Activated CD4-positive, alpha-beta T cell treated with anti-CD3 and anti-CD28 coated beads for 36 hours (primary cell): Measurements from ENCODE around the gene CIB2. TPM values are rescaled to one million over a fixed set of nuclear protein-coding genes. Genes with fewer than 3 reads are reported as not detected.

Experiments
- ATAC-seq: fragments of 200-7000 bp; cut with Tn5 transposase; one replicate; pipeline ENCODE4 v1.10.0; 2021; ENCODE audit warnings: mild to moderate bottlenecking, moderate library complexity
- CTCF ChIA-PET: fragments of 350-600 bp; sonication (Branson Sonifier 250); formaldehyde crosslinking; loops from one replicate; lab custom pipeline; 2021; ENCODE audit warnings: antibody characterized with exemption; lab: Charles Lee
- POLR2A ChIA-PET: fragments of 350-600 bp; sonication (Branson Sonifier 250); formaldehyde crosslinking; loops from one replicate; lab custom pipeline; 2021; ENCODE audit warnings: antibody characterized with exemption, inconsistent platforms; lab: Charles Lee
- DNase-seq: peaks from one replicate; pipeline ENCODE4 v3.0.0-alpha.2; 2020
- H3K27ac Mint-ChIP-seq: one replicate; pipeline ENCODE4 v1.8.0; 2021; ENCODE audit warnings: mixed read lengths
- H3K27me3 Mint-ChIP-seq: one replicate; pipeline ENCODE4 v1.8.0; 2021; ENCODE audit warnings: mixed read lengths
- H3K36me3 Mint-ChIP-seq: one replicate; pipeline ENCODE4 v1.8.0; 2021; ENCODE audit warnings: low read depth, mixed read lengths
- H3K4me1 Mint-ChIP-seq: one replicate; pipeline ENCODE4 v1.8.0; 2021; ENCODE audit warnings: mixed read lengths
- H3K4me3 Mint-ChIP-seq: one replicate; pipeline ENCODE4 v1.8.0; 2021; ENCODE audit warnings: mild to moderate bottlenecking, moderate library complexity, mixed read lengths
- H3K9me3 Mint-ChIP-seq: one replicate; pipeline ENCODE4 v1.8.0; 2021; ENCODE audit warnings: low read depth, mixed read lengths
- intact Hi-C, 2 experiments: fragments of 100-400 bp; cut with DNase I in 1 of 2; cut with micrococcal nuclease in 1 of 2; formaldehyde crosslinking; loops; one replicate each; pipeline versions ENCODE4 v1.14.2 to v1.15.1; 2022 to 2024; cut with DNase I, micrococcal nuclease
- total RNA-seq, 2 experiments: library from RNA; stranded (reverse); gene quantifications; one replicate each; pipeline ENCODE4 v1.2.3, GENCODE V29; 2021

The CIB2 gene
- total RNA-seq, 2 experiments from 2014 or later = 0.91 to 1.2 TPM

DNA sequence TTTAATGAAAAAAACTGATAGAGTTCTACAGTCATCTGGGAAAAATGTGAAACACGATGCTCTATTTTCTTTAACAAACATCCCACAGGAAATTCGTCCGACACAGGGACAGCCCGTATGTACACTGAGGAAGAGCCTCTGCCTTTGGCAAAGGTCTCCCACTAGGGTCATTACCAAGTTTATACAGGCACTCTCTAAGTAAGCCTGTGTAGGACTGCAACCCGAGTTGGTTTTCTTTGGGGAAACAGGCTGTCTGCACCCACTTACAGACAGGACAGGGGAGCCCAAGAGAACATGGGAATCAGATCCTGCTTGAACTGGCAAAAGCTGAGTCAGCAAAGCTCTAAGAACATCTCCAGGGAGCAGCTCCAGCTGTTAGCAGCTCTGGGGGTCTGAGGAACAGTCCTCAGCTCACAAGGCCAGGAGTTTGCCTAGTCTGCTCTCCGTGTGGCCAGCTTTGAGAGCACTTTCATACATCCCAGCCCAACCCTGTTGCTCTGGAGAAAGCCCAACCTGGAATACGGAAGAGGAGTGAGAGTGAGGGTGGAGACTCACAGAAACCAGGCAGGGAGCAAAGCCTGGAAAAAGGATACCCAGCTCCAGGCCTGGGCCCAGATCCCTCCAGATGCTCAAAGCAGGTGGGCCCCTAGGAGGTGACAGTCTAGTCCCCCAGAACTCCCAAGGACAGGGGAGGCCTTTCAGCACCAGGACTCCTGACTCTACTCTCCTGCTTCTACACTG is 55.6 kb downstream of the CIB2 start:
- no peaks in the 10 kb centered on the region for H3K9me3 Mint-ChIP-seq
- peak overlapping the region; percentile 95 for H3K4me3 Mint-ChIP-seq
- H3K27ac Mint-ChIP-seq = peak overlapping the region; percentile 70
- H3K4me1 Mint-ChIP-seq = peaks cover 56% of the 10 kb centered on the region
- CTCF ChIA-PET = interaction anchor here (0.6 to 1.3 kb wide), 2 partner anchors 26 to 54 kb away, joined by 4 to 7 read pairs; no protein-coding TSS in a partner anchor
- POLR2A ChIA-PET = interaction anchor here (0.7 to 1.2 kb wide), 4 partner anchors 14 to 28 kb away, joined by 3 to 6 read pairs (median 4); no protein-coding TSS in a partner anchor
- H3K36me3 Mint-ChIP-seq = peaks cover 12% of the 10 kb centered on the region
- no peak for ATAC-seq
- no peak for DNase-seq
- no peaks in the 10 kb centered on the region for H3K27me3 Mint-ChIP-seq
- intact Hi-C loops = loop anchor here in 1 of 2 experiments (2.0 to 10.0 kb wide), 4 partner anchors 25 to 651 kb away; partner anchors contain the start of genes HMG20A, IREB2, PEAK1 and PSMA4

- DNase-seq (no peak), ATAC-seq (no peak)
- POLR2A ChIA-PET = interaction anchor here (1.2 kb wide), 1 partner anchor 39 kb away, joined by 6 read pairs; no protein-coding TSS in a partner anchor
- Mint-ChIP-seq H3K9me3 (no peaks in the 10 kb centered on the region), H3K27me3 (no peaks in the 10 kb centered on the region), H3K27ac (peak overlapping the region; percentile 87), H3K36me3 (peaks cover 14% of the 10 kb centered on the region), H3K4me3 (peak overlapping the region; percentile 16), H3K4me1 (peaks cover 53% of the 10 kb centered on the region)
- CTCF ChIA-PET = interaction anchor here (0.8 to 2.3 kb wide), 9 partner anchors 10 to 56 kb away, joined by 3 to 10 read pairs (median 5); no protein-coding TSS in a partner anchor
- intact Hi-C loops = loop anchor here (1.0 to 10.0 kb wide), 2 partner anchors 39 to 648 kb away; partner anchors contain the start of genes HMG20A (in 1 of the 2) and PEAK1 (in 1 of the 2)
These were observed 58.0 kb downstream of the CIB2 start for GRCh38 chr15:78073046-78073787.

- DNase-seq (peak; percentile 49), ATAC-seq (peak; percentile 22)
- no peaks in the 10 kb centered on the region for H3K27me3 Mint-ChIP-seq
- POLR2A ChIA-PET = interaction anchor here (1.2 kb wide), 1 partner anchor 38 kb away, joined by 6 read pairs; no protein-coding TSS in a partner anchor
- intact Hi-C loops = loop anchor here in 1 of 2 experiments (1.0 to 10.0 kb wide), 2 partner anchors 10 to 647 kb away; partner anchors contain the start of genes HMG20A and PEAK1
- H3K27ac Mint-ChIP-seq = peak overlapping the region; percentile 87
- H3K9me3 Mint-ChIP-seq = no peaks in the 10 kb centered on the region
- peaks cover 50% of the 10 kb centered on the region for H3K4me1 Mint-ChIP-seq
- CTCF ChIA-PET = interaction anchor here (0.7 to 2.3 kb wide), 10 partner anchors 9 to 55 kb away, joined by 3 to 10 read pairs (median 4); no protein-coding TSS in a partner anchor
- H3K36me3 Mint-ChIP-seq = peaks cover 14% of the 10 kb centered on the region
- peak overlapping the region; percentile 16 for H3K4me3 Mint-ChIP-seq
These were observed 59.0 kb downstream of the CIB2 start for GRCh38 chr15:78072080-78072892.

DNA sequence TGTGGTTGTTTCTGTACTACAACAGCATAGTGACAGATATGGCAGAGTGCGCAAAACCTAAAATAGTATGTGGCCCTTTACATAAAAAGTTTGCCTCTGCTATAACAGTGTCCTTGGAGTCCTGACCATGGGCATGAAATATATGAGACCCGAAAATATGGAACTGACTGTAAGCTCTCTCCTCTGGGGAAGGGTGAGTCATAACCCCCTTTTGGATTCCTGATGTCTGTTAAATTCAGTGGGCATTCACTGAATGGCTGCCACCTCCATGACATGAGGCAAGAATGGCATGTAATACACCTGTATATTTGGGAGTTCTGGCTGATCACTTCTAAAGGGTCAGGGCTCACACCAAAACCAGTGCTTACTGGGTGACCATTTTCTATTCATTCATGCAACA is 59.9 kb downstream of the CIB2 start:
- peaks cover 50% of the 10 kb centered on the region for H3K4me1 Mint-ChIP-seq
- H3K4me3 Mint-ChIP-seq = no peak overlapping the region
- H3K9me3 Mint-ChIP-seq = no peaks in the 10 kb centered on the region
- ChIA-PET CTCF (interaction anchor here (0.7 to 6.4 kb wide), 8 partner anchors 9 to 37 kb away, joined by 3 to 74 read pairs (median 6); no protein-coding TSS in a partner anchor), POLR2A (interaction anchor here (1.0 kb wide), 1 partner anchor 37 kb away, joined by 4 read pairs; no protein-coding TSS in a partner anchor)
- H3K27me3 Mint-ChIP-seq = no peaks in the 10 kb centered on the region
- intact Hi-C loops = loop anchor here in 1 of 2 experiments (10.0 kb wide), 1 partner anchor 647 kb away; the partner anchor contains the start of genes HMG20A and PEAK1
- H3K36me3 Mint-ChIP-seq = peaks cover 14% of the 10 kb centered on the region
- peak overlapping the region; percentile 87 for H3K27ac Mint-ChIP-seq
- DNase-seq = peak; percentile 4
- ATAC-seq = no peak

- intact Hi-C loops = loop anchor here in 1 of 2 experiments (1.0 to 10.0 kb wide), 2 partner anchors 35 to 645 kb away; partner anchors contain the start of genes HMG20A and PEAK1
- Mint-ChIP-seq H3K4me3 (peak overlapping the region; percentile 62), H3K4me1 (peaks cover 39% of the 10 kb centered on the region), H3K27me3 (no peaks in the 10 kb centered on the region), H3K27ac (no peak overlapping the region), H3K9me3 (no peaks in the 10 kb centered on the region), H3K36me3 (peaks cover 11% of the 10 kb centered on the region)
- DNase-seq (peak; percentile 74), ATAC-seq (peak; percentile 43)
- POLR2A ChIA-PET = interaction anchor here (0.7 to 1.0 kb wide), 3 partner anchors 36 to 480 kb away, joined by 3 to 4 read pairs (median 3); no protein-coding TSS in a partner anchor
- CTCF ChIA-PET = interaction anchor here (0.6 to 6.4 kb wide), 12 partner anchors 8 to 111 kb away, joined by 3 to 74 read pairs (median 6); no protein-coding TSS in a partner anchor
These were observed 61.1 kb downstream of the CIB2 start for GRCh38 chr15:78070049-78070700.

GRCh38 chr15:78069462-78070029 is 61.7 kb downstream of the CIB2 start:
- peaks cover 35% of the 10 kb centered on the region for H3K4me1 Mint-ChIP-seq
- DNase-seq (peak; percentile 26), ATAC-seq (peak; percentile 24)
- no peaks in the 10 kb centered on the region for H3K27me3 Mint-ChIP-seq
- H3K36me3 Mint-ChIP-seq = peaks cover 9% of the 10 kb centered on the region
- CTCF ChIA-PET = interaction anchor here (0.5 to 6.4 kb wide), 11 partner anchors 8 to 388 kb away, joined by 3 to 74 read pairs (median 7); no protein-coding TSS in a partner anchor
- peak overlapping the region; percentile 62 for H3K4me3 Mint-ChIP-seq
- H3K9me3 Mint-ChIP-seq = no peaks in the 10 kb centered on the region
- no peak overlapping the region for H3K27ac Mint-ChIP-seq
- intact Hi-C loops = loop anchor here (1.0 to 10.0 kb wide), 3 partner anchors 19 to 645 kb away; partner anchors contain the start of genes HMG20A (in 1 of the 2) and PEAK1 (in 1 of the 2)
- POLR2A ChIA-PET = interaction anchor here (0.6 to 2.4 kb wide), 5 partner anchors 11 to 60 kb away, joined by 3 to 9 read pairs (median 3); no protein-coding TSS in a partner anchor

DNA sequence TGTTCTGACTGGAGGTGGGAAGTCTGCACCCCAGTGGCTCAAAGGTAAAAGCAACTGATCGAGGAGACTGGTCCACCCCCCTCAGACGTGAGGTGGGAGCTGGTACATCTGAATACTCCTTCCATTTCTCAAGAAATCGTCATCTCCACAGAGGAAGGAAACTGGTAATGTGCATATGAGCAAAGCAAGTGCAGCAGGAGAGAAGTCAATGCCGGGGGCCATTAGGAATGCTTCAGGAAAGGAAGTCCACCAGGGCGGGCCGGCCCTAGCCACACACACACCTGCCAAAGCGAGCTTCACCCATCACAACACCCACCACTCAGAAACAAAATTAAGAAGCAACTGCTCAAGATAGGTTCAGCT is 62.2 kb downstream of the CIB2 start:
- H3K36me3 Mint-ChIP-seq = peaks cover 5% of the 10 kb centered on the region
- H3K27me3 Mint-ChIP-seq = no peaks in the 10 kb centered on the region
- ChIA-PET CTCF (interaction anchor here (0.5 to 6.4 kb wide), 9 partner anchors 10 to 389 kb away, joined by 3 to 74 read pairs (median 10); no protein-coding TSS in a partner anchor), POLR2A (interaction anchor here (0.6 to 2.4 kb wide), 5 partner anchors 10 to 24 kb away, joined by 3 to 9 read pairs (median 3); no protein-coding TSS in a partner anchor)
- DNase-seq = peak; percentile 48
- peak; percentile 35 for ATAC-seq
- H3K27ac Mint-ChIP-seq = no peak overlapping the region
- H3K9me3 Mint-ChIP-seq = no peaks in the 10 kb centered on the region
- peaks cover 31% of the 10 kb centered on the region for H3K4me1 Mint-ChIP-seq
- peak overlapping the region; percentile 62 for H3K4me3 Mint-ChIP-seq
- intact Hi-C loops = loop anchor here (2.0 kb wide), 1 partner anchor 18 kb away; no protein-coding TSS in a partner anchor

DNA sequence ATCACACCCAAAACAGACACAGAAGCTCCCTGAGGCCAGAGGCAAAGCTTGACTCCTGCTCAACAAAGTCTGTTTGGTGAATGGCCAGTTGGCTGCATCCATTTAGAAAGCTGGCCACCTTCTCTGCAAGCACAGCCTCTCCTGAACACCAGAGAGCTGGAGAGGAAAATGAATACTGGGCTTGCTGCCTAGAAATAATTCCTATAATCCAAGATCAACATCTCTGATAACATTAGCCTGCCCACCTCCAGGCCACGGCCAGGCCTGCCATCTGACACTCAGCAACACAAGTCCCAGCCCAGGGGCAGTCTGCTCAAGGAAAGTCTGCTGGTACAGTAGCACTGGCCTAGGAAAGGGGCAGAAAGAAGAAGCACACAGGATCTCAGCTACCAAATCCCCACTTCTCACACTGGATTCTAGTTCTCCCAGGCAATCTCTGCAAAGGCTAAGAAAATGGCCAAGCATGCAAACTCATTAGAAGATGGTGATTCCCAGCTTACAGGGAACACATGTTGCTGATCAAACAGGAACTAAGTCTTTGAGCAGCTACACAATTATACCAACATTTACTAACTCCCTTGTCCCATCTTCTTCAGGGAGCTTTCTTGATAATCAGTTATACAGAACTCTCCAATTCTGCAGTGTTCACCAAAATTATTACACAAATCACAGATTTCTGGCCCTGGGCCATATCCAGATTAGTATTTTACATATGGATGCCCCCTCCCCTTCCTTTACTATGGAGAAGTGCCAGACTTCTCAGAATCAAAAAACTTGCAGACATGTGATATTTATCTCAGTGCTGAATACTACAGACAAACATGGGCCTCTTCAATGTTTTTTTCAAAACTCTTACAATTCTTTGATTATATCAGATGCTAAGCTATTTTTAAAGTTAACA is 63.7 kb downstream of the CIB2 start:
- POLR2A ChIA-PET = interaction anchor here (1.4 to 2.4 kb wide), 3 partner anchors 9 to 33 kb away, joined by 3 to 9 read pairs (median 3); no protein-coding TSS in a partner anchor
- peaks cover 5% of the 10 kb centered on the region for H3K36me3 Mint-ChIP-seq
- peaks cover 18% of the 10 kb centered on the region for H3K4me1 Mint-ChIP-seq
- no peak overlapping the region for H3K27ac Mint-ChIP-seq
- H3K9me3 Mint-ChIP-seq = no peaks in the 10 kb centered on the region
- intact Hi-C loops = loop anchor here (1.0 to 2.0 kb wide), 2 partner anchors 10 to 17 kb away; no protein-coding TSS in a partner anchor
- CTCF ChIA-PET = interaction anchor here (0.7 to 6.4 kb wide), 9 partner anchors 9 to 231 kb away, joined by 3 to 74 read pairs (median 5); no protein-coding TSS in a partner anchor
- no peak for ATAC-seq
- DNase-seq = no peak
- H3K4me3 Mint-ChIP-seq = peak overlapping the region; percentile 62
- H3K27me3 Mint-ChIP-seq = no peaks in the 10 kb centered on the region
